ENCODE measurements around the gene NPHP4. TPM values are rescaled to one million over a fixed set of nuclear protein-coding genes. Genes with fewer than 3 reads are reported as not detected.

NPHP4 gene
- total and polyA plus RNA-seq, 7 donors, result 1.3 to 2.8 (median 1.8) TPM

GRCh38 chr1:6000444-6001288, 8.4 kb upstream of the NPHP4 start:
- Histone ChIP-seq H3K4me3 (no peak overlapping the region), H3K9me3 (no peaks in the 10 kb centered on the region), H3K27ac (no peak overlapping the region), H3K27me3 (ENCODE audit: insufficient read depth in 3 of 3, low read length in 2 of 3) (peaks cover 0 to 13% (median 3%) of the 10 kb centered on the region in 3 donors), H3K36me3 (ENCODE audit: insufficient read depth in 1 of 2, low read depth in 1 of 2) (no peaks in the 10 kb centered on the region), H3K4me1 (no peaks in the 10 kb centered on the region)
- no peak for TF ChIP-seq CTCF (IDR thresholded peaks at IDR 0.05)
- ATAC-seq, result no peak
- 92 to 93% (median 93%) methylated on average over 16 to 17 of the region's 17 CpGs for WGBS, 3 donors
- peak in 1 of 2 donors; percentile 13 for DNase-seq
- intact Hi-C loops (cut with DNase I), result no loop called here

DNA sequence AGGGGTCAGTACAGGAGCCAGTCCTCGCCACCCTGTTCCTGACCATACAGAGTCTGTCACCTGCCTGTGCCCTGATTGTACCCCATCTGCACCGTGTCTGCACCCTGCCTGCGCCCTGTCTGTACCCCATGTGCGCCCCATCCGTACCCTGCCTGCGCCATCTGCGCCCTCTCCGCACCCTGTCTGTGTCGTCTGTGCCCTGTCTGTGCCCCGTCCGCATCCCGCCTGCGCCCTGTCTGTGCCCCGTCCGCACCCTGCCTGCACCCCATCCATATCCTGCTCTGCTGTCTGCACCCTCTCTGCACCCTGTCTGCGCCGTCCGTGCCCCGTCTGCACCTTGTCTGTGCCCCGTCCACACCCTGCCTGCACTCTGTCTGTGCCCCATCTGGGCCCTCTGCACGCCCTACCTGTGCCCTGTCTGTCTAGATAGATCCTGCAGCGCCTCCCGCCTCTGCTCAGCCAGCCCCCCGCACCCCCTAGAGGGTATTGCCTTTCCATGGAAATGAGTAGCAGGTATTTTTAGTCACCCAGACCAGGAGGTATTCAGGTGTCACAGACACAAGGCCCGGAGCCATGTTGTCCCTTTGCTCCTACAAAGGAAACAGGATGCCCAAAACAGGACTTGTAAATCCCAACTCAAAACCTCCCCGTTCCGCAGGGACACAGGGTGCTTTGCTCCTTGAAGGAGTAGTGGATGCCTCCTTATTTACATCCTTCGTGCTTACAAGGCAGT, 7.7 kb upstream of the NPHP4 start:
- ATAC-seq, result no peak
- no peaks in the 10 kb centered on the region for H3K4me1 ChIP-seq
- H3K4me3 ChIP-seq, result no peak overlapping the region
- H3K9me3 ChIP-seq, result no peaks in the 10 kb centered on the region
- peaks cover 0 to 12% (median 3%) of the 10 kb centered on the region in 3 donors for H3K27me3 ChIP-seq (ENCODE audit: insufficient read depth in 3 of 3, low read length in 2 of 3)
- no peaks in the 10 kb centered on the region for H3K36me3 ChIP-seq (ENCODE audit: insufficient read depth in 1 of 2, low read depth in 1 of 2)
- DNase-seq, result peak in 1 of 2 donors; percentile 35
- no peak for TF ChIP-seq CTCF (IDR thresholded peaks at IDR 0.05)
- 93 to 95% (median 95%) methylated on average over 28 of the region's 28 CpGs for WGBS, 3 donors
- no peak overlapping the region for H3K27ac ChIP-seq
- intact Hi-C loops (cut with DNase I), result no loop called here

DNA sequence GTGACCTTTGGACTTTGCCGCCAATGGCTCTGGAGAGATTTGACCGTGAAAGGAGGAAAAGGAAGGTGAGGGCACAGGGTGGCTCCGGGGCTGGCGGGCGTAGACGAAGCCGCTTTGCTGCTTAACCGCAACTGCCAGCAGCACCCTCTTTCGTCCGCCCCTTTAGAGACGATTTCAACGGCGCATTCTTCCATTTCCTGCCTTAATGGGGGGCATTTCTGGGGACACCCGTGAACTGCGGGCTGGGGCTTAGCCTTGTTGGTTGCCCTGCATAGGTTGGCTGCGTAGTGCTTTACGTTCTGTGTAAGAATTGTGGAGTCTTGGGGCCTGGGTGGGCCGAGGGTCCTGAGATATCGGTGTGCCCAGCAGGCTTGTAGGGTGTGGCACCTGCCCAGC, 6.7 kb upstream of the NPHP4 start:
- Histone ChIP-seq H3K4me3 (no peak overlapping the region), H3K9me3 (no peaks in the 10 kb centered on the region), H3K27ac (no peak overlapping the region), H3K4me1 (no peaks in the 10 kb centered on the region), H3K27me3 (ENCODE audit: insufficient read depth in 3 of 3, low read length in 2 of 3) (peaks cover 0 to 22% (median 3%) of the 10 kb centered on the region in 3 donors), H3K36me3 (ENCODE audit: insufficient read depth in 1 of 2, low read depth in 1 of 2) (no peaks in the 10 kb centered on the region)
- DNase-seq (peak in 1 of 2 donors; percentile 45), ATAC-seq (no peak)
- 93 to 96% (median 94%) methylated on average over 19 of the region's 19 CpGs for WGBS, 3 donors
- no peak for TF ChIP-seq CTCF (IDR thresholded peaks at IDR 0.05)
- intact Hi-C loops (cut with DNase I), result no loop called here

DNA sequence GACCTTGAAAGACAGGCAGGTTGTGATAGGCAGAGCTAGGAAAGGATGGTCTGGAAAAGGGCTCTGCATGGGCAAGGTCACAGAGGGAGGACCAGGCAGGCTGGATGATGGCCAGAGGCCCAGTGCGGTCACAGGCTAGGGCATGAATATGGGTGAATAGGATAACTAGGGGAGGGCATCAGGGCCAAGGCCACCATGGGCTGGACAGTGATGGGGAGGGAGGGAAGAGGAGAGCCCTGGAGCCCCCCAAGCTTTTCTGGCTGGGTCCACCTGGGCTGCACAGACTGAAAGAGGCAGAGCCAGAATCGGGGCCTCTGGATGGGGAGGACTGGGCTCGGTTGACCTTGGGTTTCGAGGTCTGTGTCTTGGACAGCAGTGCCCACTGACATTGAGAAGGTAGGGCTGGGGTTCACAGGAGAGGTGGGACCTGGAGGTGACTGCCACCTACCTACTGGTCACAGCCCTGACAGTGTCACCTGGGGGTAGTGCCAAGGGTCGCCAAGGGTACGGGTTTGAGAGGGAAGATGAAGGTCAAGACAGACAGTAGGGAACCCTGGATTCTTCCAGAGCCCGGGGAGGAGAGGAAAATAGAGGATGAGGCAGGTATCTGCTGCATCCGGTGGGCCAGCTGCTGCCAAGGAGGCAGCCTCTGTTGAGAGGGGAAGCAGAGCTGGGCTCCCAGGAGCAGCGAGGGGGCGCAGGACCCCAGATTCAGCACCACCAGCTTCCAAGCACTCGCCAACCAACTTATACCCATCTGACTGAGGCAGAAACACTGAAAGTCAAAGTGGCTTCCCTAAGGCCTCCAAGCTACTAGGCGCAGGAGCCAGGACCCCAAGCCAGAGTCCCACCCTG, 6.1 kb upstream of the NPHP4 start:
- DNase-seq (peak in 1 of 2 donors; percentile 33), ATAC-seq (no peak)
- H3K4me1 ChIP-seq, result no peaks in the 10 kb centered on the region
- TF ChIP-seq CTCF (IDR thresholded peaks at IDR 0.05), result no peak
- no peak overlapping the region for H3K4me3 ChIP-seq
- WGBS, 3 donors, result 92 to 97% (median 94%) methylated on average over 12 of the region's 12 CpGs
- intact Hi-C loops (cut with DNase I), result no loop called here
- H3K27me3 ChIP-seq (ENCODE audit: insufficient read depth in 3 of 3, low read length in 2 of 3), result peaks cover 0 to 25% (median 5%) of the 10 kb centered on the region in 3 donors
- H3K36me3 ChIP-seq (ENCODE audit: insufficient read depth in 1 of 2, low read depth in 1 of 2), result no peaks in the 10 kb centered on the region
- no peaks in the 10 kb centered on the region for H3K9me3 ChIP-seq
- H3K27ac ChIP-seq, result no peak overlapping the region
